GM10266 (cell line): ENCODE measurements around the gene BRD9.
"Not testable (repeated sequence)": the region's sequence is repeated elsewhere in the genome, so short reads cannot be mapped to it uniquely, and the experiment has no call there.

Experiments
- DNase-seq: peaks from one replicate; pipeline ENCODE4 v3.0.0; 2012; ENCODE audit errors: extremely low spot score
- CTCF ChIP-seq: IDR thresholded peaks from 2 replicates; pipeline ENCODE4 v1.5.1; 2012; ENCODE audit warnings: mild to moderate bottlenecking, low read depth; ENCODE audit not compliant: control insufficient read depth, insufficient read depth; ENCODE audit errors: missing control alignments

Gene BRD9

GRCh38 chr5:933251-933861 is 40.8 kb upstream of the BRD9 start:
- TF ChIP-seq CTCF = no peak
- no peak for DNase-seq

- no peak for DNase-seq
- no peak for TF ChIP-seq CTCF
These were observed 40.1 kb upstream of the BRD9 start for GRCh38 chr5:932628-933250.

DNA sequence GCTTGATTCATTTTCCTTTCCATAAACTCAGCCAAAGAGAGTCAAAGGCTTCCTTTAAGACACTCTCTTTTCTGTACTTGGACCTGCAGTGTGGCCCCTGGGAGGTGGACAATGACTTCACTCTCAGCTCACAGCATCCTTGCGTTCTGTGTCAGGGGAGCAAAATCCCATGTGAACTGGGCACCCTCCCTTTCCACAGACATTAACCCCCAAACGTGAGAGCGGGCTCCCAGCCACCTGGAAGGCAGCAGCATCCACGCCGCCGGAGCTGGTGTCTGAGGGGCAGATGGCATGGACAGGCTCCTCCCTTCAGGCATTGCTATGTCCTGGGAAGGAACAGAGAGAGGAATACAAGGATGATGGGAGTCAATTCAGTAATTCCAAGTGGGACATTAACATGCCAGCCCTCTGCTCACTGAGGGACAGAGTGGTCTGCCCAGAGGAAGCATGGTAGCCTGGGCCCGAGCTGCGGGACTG is 39.6 kb upstream of the BRD9 start:
- no peak for DNase-seq
- TF ChIP-seq CTCF = no peak

GRCh38 chr5:931570-932145 is 39.1 kb upstream of the BRD9 start:
- no peak for TF ChIP-seq CTCF
- DNase-seq = no peak

DNA sequence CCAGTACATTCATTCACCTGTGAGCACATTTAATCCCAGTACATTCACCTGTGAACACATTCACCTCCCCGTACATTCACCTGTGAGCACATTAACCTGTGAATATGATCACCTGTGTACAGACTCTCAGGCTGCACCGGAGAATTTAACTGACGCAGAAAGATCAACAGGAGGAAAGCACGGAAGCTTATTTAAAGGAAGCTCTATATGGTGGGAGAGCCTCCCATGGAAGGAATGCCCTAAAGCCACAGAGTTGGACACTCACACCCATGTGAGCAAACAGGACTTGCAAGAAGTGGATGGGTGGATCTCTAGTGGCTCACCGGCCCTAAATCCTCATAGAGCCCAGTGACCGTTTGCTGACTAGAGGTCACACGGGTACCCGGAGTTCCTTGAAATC is 38.3 kb upstream of the BRD9 start:
- TF ChIP-seq CTCF = no peak

DNA sequence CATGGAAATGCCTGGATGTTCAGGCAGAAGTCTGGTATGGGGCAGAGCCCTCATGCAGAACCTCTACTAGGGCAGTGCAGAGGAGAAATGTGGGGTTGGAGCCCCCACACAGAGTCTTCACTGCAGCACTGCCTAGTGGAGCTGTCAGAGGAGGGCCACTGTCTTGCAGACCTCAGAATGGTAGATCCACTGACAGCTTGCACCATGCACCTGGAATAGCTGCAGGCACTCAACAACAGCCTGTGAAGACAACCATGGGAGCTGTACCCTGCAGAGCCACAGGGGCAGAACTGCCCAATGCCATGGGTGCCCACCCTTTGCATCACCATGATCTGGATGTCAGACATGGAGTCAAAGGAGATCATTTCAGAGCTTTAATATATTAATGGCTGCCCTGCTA is 37.0 kb upstream of the BRD9 start:
- no peak for DNase-seq
- TF ChIP-seq CTCF = no peak

More for the DNA sequence above, 38.3 kb upstream of the BRD9 start:
- no peak for DNase-seq

DNA sequence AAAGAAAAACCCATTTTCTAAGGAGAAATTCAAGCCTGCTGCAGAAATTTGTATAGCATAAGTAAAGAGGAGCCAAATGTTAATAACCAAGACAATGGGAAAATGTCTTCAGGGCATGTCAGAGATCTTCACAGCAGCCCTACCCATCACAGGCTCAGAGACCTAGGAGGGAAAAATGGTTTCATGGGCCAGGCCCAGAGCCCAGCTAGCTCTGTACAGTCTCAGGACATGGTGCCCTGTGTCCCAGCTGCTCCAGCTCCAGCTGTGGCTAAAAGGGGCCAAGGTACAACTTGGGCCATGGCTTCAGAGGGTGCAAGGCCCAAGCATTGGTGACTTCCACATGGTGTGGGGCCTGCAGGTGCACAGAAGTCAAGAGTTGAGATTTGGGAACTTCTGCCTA is 36.6 kb upstream of the BRD9 start:
- not testable (repeated sequence) for DNase-seq
